HG03066 (cell line): ENCODE measurements around the gene PNLDC1.
"Not testable (repeated sequence)": the region's sequence is repeated elsewhere in the genome, so short reads cannot be mapped to it uniquely, and the experiment has no call there.

Experiments
- ATAC-seq: cut with Tn5 transposase; IDR thresholded peaks from one replicate; pipeline ENCODE4 v1.9.1; 2021; ENCODE audit warnings: low read depth; ENCODE audit not compliant: unreplicated experiment

The PNLDC1 gene

DNA sequence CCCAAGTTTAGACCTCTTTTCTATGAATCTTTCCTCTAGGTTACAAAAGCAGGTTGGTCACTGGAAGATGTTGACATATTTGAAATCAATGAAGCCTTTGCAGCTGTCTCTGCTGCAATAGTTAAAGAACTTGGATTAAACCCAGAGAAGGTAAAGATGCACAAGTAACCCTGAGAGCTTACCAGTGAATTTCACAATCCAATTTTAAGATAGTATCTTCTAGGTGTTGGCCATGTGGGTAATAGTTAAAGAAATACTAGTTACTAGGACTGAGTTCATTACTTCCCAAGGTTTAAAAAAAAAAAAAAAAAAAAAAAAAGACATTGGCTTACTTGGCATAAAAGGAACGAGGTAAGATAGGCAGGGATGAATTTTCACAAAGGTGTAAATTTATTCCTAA lies 21.9 kb upstream of the PNLDC1 start:
- ATAC-seq, result no peak

DNA sequence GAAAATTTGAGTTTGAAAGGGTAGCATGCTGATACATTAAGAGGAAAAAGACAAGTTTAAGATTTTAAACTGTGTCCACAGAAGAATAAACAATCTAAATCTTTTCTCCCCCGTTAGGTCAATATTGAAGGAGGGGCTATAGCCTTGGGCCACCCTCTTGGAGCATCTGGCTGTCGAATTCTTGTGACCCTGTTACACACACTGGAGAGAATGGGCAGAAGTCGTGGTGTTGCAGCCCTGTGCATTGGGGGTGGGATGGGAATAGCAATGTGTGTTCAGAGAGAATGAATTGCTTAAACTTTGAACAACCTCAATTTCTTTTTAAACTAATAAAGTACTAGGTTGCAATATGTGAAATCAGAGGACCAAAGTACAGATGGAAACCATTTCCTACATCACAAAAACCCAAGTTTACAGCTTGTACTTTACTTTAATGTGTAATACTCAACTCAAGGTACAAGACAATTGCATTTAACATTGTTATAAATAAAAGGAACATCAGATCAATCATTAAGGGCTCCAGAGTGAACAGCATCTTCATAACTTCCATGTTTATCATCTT lies 21.5 kb upstream of the PNLDC1 start:
- ATAC-seq, result no peak

GRCh38 chr6:159788276-159788675 lies 11.8 kb upstream of the PNLDC1 start:
- ATAC-seq, result no peak

DNA sequence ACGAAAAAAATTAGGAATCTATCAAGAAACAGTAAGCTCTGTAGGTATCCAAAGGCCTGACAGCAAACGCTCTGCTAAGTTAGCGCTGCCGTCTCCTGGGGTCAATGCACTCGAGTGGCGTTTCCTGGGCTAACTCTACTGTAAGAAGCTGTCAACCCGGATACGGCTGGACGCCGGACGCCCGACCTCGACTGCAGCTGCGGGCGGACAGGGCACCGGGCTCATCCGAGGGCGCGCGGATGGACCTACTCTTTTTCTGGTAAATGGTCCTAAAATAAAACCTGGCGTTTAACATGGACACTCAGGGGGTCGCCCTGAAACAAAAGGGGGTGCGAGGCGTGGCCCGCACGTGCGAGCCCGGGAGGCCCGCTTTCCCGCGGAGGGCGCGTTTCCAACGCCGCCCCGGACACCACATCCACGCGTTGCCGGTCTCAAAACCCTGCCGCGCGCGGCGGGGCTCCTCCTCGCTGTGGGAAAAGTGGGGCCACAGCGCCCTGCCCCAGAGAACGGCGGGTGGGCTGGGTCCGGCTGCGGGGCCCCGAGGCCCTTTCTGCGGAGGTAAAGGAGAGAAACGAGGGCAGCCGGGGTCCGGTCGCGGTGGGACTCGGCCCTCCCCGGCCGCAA lies 11.2 kb upstream of the PNLDC1 start:
- no peak for ATAC-seq

DNA sequence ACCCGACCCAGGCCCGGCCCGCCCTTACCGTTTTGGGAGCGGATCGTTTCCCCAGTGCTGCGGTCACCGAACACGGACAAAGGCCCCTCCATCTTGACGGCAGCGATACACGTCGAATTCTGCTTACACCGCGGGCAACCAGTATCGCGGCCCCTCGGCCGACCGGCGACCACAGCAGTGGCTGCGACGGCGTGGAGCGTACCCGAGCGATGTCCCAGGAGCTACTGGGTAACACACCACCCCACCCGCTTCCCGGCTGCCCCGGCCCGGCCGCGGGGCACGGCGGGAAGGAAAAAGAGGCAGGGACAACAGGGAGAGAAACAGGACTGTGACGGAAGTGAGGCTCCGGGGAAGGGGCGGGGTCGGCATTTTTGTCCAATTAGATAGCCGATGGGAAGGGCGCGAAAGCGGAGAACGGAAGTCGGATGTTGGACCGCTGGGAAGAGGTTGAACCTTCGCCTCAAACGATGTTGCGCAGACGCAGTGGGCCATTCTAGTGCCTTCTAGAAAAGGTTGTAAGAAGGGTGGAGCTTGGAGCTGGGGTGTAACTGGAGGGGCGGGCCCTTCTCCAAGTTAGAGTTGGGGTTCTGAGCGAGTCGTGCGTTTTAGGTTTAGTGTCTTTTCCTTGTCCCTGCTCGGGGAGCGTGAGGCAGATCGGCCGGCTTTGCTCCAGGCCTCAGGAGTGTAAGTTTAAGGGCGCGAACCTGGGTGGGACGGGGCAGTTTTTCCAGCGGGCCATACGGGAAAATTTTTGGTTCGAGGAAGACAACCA lies 10.5 kb upstream of the PNLDC1 start, which contains the start of gene TCP1:
TCP1 (minus strand) TSS at position 226 of the 772 bp plus-strand sequence; CDS start at position 92, 134 bp downstream.
- peak; percentile 66 for ATAC-seq

GRCh38 chr6:159790149-159790955 lies 9.7 kb upstream of the PNLDC1 start, which contains the start of gene MRPL18:
MRPL18 (plus strand) TSS chr6:159790467; CDS start chr6:159790588, 121 bp downstream.
- ATAC-seq, result peak; percentile 83

GRCh38 chr6:159790956-159791598 lies 9.0 kb upstream of the PNLDC1 start:
- ATAC-seq, result no peak

GRCh38 chr6:159794976-159795375 lies 5.1 kb upstream of the PNLDC1 start:
- ATAC-seq, result not testable (repeated sequence)

DNA sequence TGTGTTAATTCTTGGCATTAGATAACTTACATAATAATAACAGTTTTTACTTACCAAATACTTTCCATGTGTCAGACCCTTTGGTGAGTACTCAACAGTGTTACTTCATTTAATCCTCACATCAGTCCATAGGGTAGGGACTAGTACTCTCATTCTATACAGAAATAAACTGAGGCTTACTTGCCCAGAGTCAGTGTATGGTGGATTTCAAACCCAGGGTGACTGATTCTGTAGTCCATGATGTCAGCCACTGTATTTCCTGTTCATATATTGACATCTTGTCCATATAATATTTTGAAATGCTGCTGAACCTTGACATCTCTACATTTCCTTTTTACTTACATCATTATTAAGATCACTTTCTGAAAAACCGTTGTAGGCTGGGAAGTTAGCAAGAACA lies 2.5 kb upstream of the PNLDC1 start:
- ATAC-seq, result no peak

GRCh38 chr6:159801935-159802334 lies 1.9 kb downstream of the PNLDC1 start:
- no peak for ATAC-seq

DNA sequence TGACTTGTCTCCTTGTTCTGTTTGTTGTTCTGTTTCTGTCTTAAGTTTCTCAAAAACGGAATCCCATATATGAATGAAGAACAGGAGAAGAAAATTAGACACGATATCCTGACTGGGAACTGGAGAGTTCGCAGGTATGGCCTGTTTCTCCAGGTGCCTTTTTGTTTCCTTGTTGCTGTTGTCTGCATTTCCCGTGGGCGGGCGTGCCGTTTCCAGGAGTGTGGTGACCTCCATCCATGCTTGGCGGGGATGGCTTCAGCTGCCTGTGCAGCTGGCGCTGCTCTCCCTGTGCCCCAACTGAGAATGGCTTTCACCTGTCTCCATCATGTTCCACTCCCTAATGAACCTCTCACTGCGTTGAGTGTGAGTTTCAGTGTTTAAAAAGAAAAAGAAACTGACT lies 4.4 kb downstream of the PNLDC1 start:
- no peak for ATAC-seq

GRCh38 chr6:159805440-159806020 lies 5.5 kb downstream of the PNLDC1 start:
- ATAC-seq, result no peak

GRCh38 chr6:159806021-159806458 lies 6.0 kb downstream of the PNLDC1 start:
- no peak for ATAC-seq

GRCh38 chr6:159807150-159807858 lies 7.2 kb downstream of the PNLDC1 start:
- ATAC-seq, result no peak

DNA sequence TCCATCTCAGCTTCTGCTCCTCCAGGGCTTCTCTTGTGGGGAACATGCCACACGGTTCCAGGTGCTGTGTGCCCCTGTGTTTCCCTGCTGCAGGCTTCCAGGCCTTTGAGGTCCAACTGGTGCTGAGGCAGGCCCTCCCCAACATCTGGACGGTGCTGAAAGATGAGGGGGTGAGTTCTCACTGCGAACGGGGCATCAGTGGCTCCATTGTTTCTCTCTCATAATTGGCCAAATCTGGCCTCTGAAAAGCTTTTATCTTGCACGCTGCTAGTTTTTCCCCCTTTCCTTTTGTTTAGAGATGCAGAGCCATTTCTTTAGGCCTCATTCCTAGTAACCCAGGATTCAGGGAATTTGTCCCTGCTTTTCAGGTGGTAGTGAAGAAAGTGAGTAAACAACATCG lies 8.6 kb downstream of the PNLDC1 start:
- no peak for ATAC-seq

- ATAC-seq, result peak; percentile 75
These were observed 9.1 kb downstream of the PNLDC1 start for GRCh38 chr6:159809149-159809548.

DNA sequence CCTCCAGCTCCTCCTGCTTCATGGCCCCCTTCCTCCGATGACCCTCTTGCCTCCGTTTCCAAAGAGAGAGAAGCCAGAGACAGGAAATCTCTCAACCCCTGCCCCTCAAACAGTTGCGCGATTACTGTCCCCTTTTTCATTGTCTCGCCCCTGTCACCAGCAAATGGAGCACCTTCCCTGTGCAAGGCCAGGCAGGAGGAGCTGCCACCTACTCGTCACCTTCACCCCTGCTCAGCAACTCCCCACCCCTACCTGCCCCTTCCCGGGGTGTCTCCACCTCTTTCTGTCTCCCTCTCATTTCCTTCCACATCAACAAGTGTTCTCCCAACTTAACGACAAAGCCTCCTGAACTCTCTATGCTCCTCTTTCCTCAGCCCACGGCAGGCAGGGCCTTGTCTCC lies 13.7 kb downstream of the PNLDC1 start:
- ATAC-seq, result no peak

DNA sequence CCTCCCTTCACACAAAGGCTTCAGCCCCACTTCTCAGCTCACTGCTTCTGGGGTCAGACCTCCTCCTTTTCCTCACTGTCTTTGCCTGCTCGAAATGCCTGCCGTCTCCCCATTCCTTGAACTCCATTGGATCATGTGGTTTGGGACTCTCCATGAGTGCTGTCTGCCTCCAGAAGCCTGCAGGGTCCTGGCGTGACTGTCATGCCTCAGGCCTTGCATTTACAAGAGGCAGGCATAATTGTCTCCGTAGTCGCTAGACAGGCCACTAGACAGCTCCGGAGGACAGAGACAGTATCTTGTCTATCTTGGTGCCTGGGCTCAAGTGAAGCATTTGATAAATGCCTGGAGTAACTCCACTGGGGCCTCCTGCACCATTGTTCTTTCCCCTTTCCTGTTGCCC lies 15.3 kb downstream of the PNLDC1 start:
- no peak for ATAC-seq

- ATAC-seq, result not testable (repeated sequence)
These were observed 16.7 kb downstream of the PNLDC1 start for GRCh38 chr6:159816775-159817174.
